Measurements from ENCODE around the gene WDFY2.

- no peak for TF ChIP-seq CTCF (IDR thresholded peaks at IDR 0.05; ENCODE audit: low read depth, low read length)
- TF ChIP-seq POLR2A (IDR thresholded peaks at IDR 0.05; ENCODE audit: extremely low read depth, insufficient read length) = no peak
- peak; percentile 93 for TF ChIP-seq MAX (IDR thresholded peaks at IDR 0.05; ENCODE audit: low read depth, low read length)
Observed at GRCh38 chr13:51733374-51734298, 149.4 kb downstream of the WDFY2 start.

Measured in NB4 (cell line).